GM21447 (cell line): ENCODE measurements around the gene TEKTIP1.

Experiments
- ATAC-seq: cut with Tn5 transposase; IDR thresholded peaks from one replicate; pipeline ENCODE4 v1.9.1; 2021; ENCODE audit not compliant: unreplicated experiment

The TEKTIP1 gene

GRCh38 chr19:3536429-3537100, 2.4 kb upstream of the TEKTIP1 start:
- ATAC-seq = no peak

- no peak for ATAC-seq
Measured at GRCh38 chr19:3537101-3537437, 1.9 kb upstream of the TEKTIP1 start.

GRCh38 chr19:3537438-3538240, 1.3 kb upstream of the TEKTIP1 start:
- no peak for ATAC-seq

GRCh38 chr19:3538258-3538929, 580 bp upstream of the TEKTIP1 start:
- ATAC-seq = no peak

- no peak for ATAC-seq
Measured at GRCh38 chr19:3539756-3540118, 763 bp downstream of the TEKTIP1 start.

DNA sequence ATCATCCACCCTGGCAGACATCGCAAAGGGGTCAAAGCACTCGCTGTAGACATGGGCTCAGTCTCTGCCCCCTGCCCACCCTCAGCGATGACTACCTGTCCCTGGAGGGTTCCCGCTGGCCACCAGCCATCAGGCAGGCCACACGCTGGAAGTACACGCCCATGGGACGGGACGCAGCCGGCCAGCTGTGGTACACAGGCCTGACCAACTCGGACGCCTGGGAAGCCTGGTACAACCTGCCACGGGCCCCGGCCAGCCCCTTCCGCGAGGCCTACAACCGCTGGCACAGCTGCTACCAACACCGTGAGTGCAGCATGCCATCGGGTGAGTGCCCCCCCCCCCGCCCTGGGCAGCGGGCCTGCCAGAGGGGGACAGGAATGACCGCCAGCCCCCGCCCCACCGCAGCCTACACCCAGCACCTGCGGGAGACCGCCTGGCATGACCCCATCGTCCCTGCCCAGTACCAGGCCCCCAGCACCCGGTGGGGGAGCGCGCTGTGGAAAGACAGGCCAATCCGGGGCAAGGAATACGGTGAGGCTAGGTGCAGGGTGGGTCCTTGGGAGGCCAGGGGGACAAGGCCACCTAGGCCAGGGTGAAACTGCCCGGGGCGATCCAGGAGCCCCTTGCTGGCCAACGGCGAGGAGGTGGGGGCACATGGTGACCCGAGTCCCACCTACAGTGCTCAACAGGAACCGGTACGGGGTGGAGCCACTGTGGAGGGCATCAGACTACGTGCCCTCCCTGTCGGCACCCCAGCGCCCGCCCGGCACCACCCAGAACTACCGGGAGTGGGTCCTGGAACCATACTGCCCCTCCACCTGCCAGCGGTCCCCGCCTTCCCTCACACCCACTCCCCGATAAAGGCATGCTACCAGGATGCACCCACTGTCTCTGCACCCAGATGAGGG, 4.4 kb downstream of the TEKTIP1 start:
- no peak for ATAC-seq

DNA sequence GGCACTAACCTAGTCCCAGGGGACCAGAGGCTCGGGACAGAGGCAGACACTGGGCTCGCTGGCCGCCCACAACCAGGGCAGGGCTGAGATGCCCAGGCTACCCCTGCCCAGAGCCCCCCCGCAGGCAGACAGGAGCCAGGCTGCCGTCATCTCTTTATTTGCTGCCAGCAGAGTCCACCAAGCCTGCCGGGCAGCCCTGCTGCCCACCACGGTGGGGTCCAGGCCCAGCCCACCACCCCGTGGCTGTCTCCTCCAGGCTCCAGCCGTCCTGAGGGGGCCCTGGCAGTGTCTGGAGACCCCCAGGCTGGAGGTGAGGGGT, 5.0 kb downstream of the TEKTIP1 start:
- ATAC-seq = no peak

GRCh38 chr19:3544742-3545668, 6.0 kb downstream of the TEKTIP1 start:
- ATAC-seq = no peak

GRCh38 chr19:3545669-3546034, 6.7 kb downstream of the TEKTIP1 start:
- no peak for ATAC-seq

GRCh38 chr19:3546119-3546518, 7.1 kb downstream of the TEKTIP1 start:
- no peak for ATAC-seq

- no peak for ATAC-seq
Measured at GRCh38 chr19:3547301-3547731, 8.3 kb downstream of the TEKTIP1 start.

DNA sequence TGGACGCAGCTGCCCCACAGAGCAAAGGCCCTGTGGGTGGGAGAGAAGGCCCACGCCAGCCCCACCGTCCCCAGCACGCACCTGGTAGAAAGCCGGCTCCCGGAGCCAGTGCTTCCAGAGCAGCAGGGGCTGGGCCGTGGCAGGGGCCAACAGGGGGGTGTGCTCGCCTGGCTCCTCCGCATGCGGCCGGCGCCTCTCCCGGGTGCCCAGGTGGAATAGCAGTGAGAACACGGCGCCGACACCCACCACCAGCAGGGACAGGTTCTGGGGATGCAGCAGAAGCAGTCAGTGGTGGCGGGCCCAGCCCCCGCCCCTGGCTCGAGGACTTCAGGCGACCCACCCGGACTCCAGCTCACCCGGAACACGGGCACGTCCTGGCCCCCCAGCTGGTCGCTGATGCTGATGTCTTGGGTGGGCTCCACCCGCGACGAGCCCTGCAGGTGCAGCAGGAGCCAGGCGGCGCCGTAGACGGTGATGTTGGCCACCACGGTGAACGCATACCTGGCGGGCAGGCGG, 8.9 kb downstream of the TEKTIP1 start:
- ATAC-seq = no peak

DNA sequence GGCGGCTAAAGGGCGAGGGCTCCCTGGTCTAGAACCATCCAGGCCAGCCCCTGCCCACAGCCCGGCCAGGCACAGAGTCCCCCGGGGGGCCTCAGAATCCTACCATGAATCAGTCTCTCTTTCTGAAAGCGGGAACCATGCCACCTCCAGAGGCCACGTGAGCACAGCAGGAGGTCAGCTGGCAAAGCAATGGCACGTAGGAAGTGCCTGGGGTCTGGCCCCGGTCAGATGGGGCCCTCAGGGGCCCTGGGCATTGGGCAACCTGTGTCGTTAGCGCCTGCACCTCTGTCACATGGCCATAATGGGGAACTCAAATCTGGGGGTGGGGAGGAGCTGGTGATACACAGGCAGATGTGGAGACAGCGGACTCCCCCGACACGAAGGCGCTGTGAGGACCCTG, 9.6 kb downstream of the TEKTIP1 start:
- no peak for ATAC-seq

GRCh38 chr19:3549816-3550215, 10.8 kb downstream of the TEKTIP1 start:
- no peak for ATAC-seq

- no peak for ATAC-seq
Measured at GRCh38 chr19:3550947-3551791, 12.2 kb downstream of the TEKTIP1 start.

DNA sequence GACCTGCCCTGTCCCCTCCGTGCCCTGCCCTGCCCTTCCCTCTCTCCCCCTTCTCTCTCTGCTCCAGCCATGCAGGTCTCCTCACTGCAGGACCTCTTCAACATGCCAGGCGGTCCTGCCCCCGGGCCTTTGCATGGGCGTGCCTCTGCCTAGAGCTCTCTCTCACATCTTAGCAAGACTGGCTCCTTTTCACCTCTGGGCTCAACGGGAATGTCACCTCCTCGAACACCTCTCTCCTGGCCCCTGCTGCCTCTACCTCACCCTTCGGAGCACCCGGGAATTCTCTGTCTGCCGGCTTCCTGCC, 12.8 kb downstream of the TEKTIP1 start:
- no peak for ATAC-seq

GRCh38 chr19:3554254-3555083, 15.5 kb downstream of the TEKTIP1 start:
- ATAC-seq = no peak

DNA sequence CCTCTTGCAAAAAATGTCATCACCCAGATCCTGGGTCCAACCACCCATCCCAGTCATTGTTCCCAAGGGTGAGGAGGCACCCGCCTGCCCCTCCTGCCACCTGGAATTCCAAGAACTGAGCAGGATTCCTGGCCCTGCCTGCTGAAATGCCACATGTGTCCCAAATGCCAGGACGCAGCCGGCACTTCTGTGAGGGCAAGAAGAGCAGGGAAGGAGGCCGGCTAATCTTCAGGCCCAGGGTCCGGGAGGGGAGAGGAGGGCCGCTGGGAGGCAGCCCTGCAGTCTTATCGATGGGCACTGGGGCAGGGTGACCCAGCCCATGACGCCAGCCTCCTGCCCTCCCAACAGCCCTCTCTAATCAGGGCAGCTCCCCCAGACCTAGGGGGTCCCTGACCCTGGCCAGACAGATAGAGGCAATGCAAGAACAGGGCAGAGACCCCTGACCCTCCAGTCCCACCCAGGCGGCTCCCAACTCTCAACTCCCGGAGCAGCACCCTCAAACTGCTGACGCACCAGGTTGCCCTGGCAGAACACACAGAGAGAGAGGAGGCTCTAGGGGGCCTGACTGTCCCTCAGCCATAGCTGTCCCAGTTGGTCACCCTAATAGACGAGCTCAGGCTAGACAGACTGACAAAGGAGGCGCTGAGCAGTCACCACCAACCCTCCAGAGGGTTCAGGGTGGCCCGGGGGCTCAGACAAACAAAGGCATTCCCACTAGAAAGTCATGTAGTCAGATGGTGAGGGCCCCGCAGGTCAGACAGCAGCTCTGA, 16.9 kb downstream of the TEKTIP1 start:
- no peak for ATAC-seq
